Cardiac muscle cell (in vitro differentiated cells and primary cell): ENCODE results near the gene PRLR. TPM values are rescaled to one million over a fixed set of nuclear protein-coding genes. Genes with fewer than 3 reads are reported as not detected.

ENCODE experiments used
- DNase-seq, 2 donors: peaks; one replicate each; pipeline versions ENCODE4 v3.0.0 to v3.0.0-alpha.2; 2010 to 2017; ENCODE audit warnings: low read depth in 1 of 2, low spot score in 1 of 2
- H3K27ac ChIP-seq: fragments of 200-600 bp; sonication (generic); 2 replicates; pipeline ENCODE4 v1.5.1; 2016
- H3K27me3 ChIP-seq: fragments of 200-600 bp; sonication (generic); 2 replicates; pipeline ENCODE4 v1.6.0; 2016; ENCODE audit warnings: control low read depth
- H3K36me3 ChIP-seq: fragments of 200-600 bp; sonication (generic); 2 replicates; pipeline ENCODE4 v1.5.1; 2016; ENCODE audit warnings: control low read depth
- H3K4me1 ChIP-seq: fragments of 200-600 bp; sonication (generic); 2 replicates; pipeline ENCODE4 v1.8.1; 2017; ENCODE audit warnings: low read depth, mild to moderate bottlenecking, mixed run types
- H3K4me3 ChIP-seq: fragments of 200-600 bp; sonication (generic); 2 replicates; pipeline ENCODE4 v1.5.1; 2016; ENCODE audit warnings: mild to moderate bottlenecking
- H3K9me3 ChIP-seq: fragments of 200-600 bp; sonication (generic); 2 replicates; pipeline ENCODE4 v1.5.1; 2017; ENCODE audit warnings: low read depth, mild to moderate bottlenecking, control low read depth
- CTCF ChIP-seq: IDR thresholded peaks from 2 replicates; pipeline ENCODE4 v1.5.1; 2012; ENCODE audit warnings: low read depth, mild to moderate bottlenecking, low read length
- polyA plus RNA-seq: library from polyadenylated mRNA; unstranded; fragments of >200 nt; fragmentation: Nextera tagmentation; extraction: Ambion mirVana; gene quantifications from 2 replicates; pipeline ENCODE4 v1.2.1, GENCODE V29; 2016
- total RNA-seq: library from RNA; depleted of rRNA; stranded (reverse); fragments of >200 nt; gene quantifications from 2 replicates; pipeline ENCODE4 v1.2.3, GENCODE V29; 2016

PRLR gene
- total and polyA plus RNA-seq, 2 experiments from 2014 or later = 0.06 TPM; not detected in 1

- Histone ChIP-seq H3K27ac (no peak overlapping the region), H3K9me3 (no peaks in the 10 kb centered on the region)
These were observed 33.1 kb upstream of the PRLR start for GRCh38 chr5:35263266-35263877.

GRCh38 chr5:35253582-35253981 is 23.3 kb upstream of the PRLR start:
- Histone ChIP-seq H3K27me3 (no peaks in the 10 kb centered on the region), H3K36me3 (no peaks in the 10 kb centered on the region), H3K27ac (no peak overlapping the region), H3K4me3 (no peak overlapping the region), H3K9me3 (no peaks in the 10 kb centered on the region), H3K4me1 (no peaks in the 10 kb centered on the region)
- no peak for DNase-seq
- no peak for TF ChIP-seq CTCF

More at GRCh38 chr5:35263266-35263877, 33.1 kb upstream of the PRLR start:
- TF ChIP-seq CTCF = no peak
- no peaks in the 10 kb centered on the region for H3K4me1 ChIP-seq
- H3K27me3 ChIP-seq = no peaks in the 10 kb centered on the region
- no peaks in the 10 kb centered on the region for H3K36me3 ChIP-seq
- DNase-seq = no peak
- H3K4me3 ChIP-seq = no peak overlapping the region

- Histone ChIP-seq H3K36me3 (no peaks in the 10 kb centered on the region), H3K9me3 (no peaks in the 10 kb centered on the region), H3K4me3 (no peak overlapping the region), H3K4me1 (no peaks in the 10 kb centered on the region), H3K27me3 (no peaks in the 10 kb centered on the region), H3K27ac (no peak overlapping the region)
- TF ChIP-seq CTCF = no peak
- DNase-seq = no peak
These were observed 22.7 kb upstream of the PRLR start for GRCh38 chr5:35252963-35253362.

- Histone ChIP-seq H3K4me3 (no peak overlapping the region), H3K4me1 (no peaks in the 10 kb centered on the region), H3K9me3 (no peaks in the 10 kb centered on the region), H3K27me3 (no peaks in the 10 kb centered on the region), H3K27ac (no peak overlapping the region), H3K36me3 (no peaks in the 10 kb centered on the region)
- TF ChIP-seq CTCF = no peak
- DNase-seq = peak in 1 of 2 donors; percentile 12
These were observed 18.8 kb upstream of the PRLR start for GRCh38 chr5:35248843-35249780.

- Histone ChIP-seq H3K36me3 (no peaks in the 10 kb centered on the region), H3K4me3 (no peak overlapping the region), H3K4me1 (no peaks in the 10 kb centered on the region), H3K27ac (no peak overlapping the region), H3K27me3 (no peaks in the 10 kb centered on the region), H3K9me3 (no peaks in the 10 kb centered on the region)
- peak in 1 of 2 donors; percentile 48 for DNase-seq
- no peak for TF ChIP-seq CTCF
These were observed 17.4 kb upstream of the PRLR start for GRCh38 chr5:35247648-35248034.
